GM19099 (cell line): ENCODE measurements around the gene WNT11.
A peak's percentile ranks its signal among the peaks of the same experiment; 100 is the strongest.

Source experiments
- POLR2A ChIP-seq: IDR thresholded peaks from 3 replicates; pipeline ENCODE4 v1.6.1; 2011; ENCODE audit warnings: low read depth; ENCODE audit not compliant: insufficient read length; ENCODE audit errors: extremely low read depth

Gene WNT11

DNA sequence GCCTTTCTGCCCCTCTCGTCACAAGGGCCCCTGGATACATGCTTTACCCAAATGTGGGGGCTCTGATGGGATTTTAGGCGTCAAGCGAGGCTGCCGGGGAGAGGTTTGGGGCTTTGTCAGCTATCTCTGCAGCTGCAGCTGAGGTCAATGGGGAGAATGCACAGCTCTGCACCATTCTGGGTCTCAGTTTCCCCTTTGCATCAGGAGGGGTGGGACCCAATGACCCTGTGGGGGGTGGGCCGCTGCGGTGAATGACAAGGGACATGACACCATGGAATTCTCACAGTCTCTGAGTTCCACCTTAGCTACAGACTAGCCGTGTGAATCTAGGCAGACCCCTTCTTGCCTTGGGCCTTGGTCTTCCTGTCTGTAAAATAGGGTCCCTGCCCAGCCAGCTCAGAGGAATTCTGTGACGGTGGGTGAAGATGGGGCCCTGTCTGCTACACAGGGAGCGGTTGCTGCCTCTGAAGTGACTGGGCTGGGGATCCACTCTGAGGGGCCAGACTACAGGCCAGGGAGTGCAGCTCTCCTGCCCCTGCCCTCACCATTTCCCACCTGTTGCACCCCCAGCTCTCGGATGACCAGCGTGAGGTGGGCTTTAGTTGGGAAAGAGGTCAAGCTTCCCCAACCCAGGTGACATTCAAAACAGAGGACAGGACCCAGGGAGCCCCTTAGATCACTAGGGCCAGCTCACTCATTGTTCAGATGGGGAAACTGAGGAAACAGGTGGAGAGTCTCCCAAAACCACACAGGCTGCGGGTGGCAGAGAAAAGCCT lies 35.9 kb upstream of the WNT11 start:
- no peak for TF ChIP-seq POLR2A

DNA sequence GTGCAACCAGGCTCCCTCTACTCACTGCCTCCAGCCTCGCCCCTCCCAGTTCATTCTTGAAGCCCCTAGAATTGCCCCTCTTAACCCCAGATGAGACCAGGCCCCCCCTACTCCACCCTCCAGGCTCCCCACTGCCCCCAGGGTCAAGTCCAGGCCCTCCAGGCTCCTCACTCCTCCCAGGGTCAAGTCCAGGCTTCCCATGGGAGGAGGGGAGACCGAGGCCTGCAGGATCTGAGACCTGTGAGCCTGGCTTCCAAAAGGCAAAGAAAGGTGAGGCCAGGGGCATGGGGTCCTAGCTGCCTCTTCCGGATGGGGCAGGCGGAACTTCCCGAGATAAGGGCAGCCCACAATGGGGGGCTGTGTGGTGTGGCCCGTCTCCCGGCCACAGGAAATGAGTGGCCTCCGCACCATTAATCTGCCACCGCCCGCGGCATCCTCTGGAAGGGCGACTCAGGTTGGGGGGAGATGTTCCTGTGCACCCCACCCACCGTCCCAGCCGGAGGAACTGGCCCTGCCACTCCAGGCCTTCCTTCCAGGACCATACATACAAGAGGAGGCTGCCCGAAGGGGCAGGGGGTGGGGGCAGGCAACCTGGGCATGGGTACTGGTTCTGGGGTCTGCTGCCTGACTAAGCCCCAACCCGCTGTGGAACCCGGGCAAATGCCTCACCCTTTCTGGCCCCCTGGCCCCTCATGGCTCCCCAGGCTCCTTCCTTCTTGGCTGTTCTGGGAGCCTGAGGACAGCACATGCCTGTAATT lies 35.1 kb upstream of the WNT11 start:
- TF ChIP-seq POLR2A: no peak

DNA sequence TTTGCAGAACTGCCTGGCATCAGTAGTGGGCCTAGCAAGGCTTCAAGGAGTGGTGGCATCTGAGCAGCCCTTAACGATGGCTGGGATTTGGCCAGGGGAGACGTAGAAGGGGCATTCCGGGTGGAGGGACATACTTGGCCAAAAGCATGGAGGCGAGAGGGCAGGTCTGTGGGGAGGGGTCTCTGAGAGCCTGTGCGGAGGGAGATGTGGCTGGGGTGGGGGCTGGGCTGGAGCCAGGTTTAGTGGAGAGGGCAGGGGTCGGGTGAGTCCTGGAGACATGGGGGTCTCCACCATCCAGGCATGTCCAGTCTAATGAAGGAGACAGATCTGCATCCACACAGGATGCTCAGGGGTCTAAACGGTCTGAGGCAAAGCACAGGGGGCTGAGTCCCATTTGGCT lies 34.4 kb upstream of the WNT11 start:
- TF ChIP-seq POLR2A: no peak

DNA sequence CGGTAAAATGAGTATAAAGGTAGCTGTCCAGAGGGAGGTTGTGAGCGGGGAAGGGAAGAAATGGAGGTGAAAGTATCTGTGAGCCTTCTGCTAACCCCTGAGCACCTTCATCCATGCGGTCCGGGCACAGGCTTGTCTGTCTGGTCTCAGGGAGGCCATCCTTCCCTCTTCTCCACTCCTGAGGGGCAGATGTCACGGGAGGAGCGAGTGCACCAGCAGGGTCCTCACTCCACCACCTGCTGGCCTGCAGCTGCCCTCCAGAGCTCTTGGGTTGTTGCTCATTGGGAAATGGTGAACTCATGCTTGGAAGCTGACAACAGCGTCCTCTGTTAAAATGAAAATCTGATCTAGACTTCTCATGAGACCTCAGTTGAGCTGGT lies 33.8 kb upstream of the WNT11 start:
- no peak for TF ChIP-seq POLR2A

DNA sequence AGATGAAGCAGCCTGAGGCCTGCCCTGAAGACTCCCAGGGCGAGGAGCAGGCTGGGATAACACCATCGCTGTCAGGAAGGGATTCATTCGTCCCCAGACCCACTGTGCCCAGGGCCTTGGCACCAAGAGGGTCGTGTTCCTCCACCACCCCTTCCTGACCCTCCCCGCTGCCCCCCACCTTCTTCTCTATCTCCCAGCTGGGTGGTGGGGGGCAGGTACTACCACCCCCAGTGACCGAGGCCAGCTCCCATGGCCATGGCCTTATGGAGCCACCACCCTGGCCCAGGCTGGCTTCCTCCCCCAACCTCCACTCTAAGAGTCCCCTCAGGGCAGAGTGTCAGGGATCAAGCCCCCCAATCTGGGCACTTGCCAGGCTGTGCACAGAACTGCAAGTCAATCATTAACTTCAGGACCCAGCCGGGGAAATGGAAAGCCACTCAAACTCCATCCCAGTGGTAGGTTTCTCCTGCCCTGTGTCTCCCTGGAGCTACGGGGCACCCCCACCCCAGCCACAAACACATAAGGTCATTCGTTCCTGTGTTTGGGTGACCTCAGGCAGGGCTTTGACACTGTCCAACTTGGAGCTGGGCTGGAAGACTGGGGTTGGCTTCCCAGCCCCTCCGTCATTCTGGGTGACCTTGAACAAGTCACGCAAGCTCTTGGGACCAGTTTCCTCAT lies 33.3 kb upstream of the WNT11 start:
- TF ChIP-seq POLR2A: no peak

DNA sequence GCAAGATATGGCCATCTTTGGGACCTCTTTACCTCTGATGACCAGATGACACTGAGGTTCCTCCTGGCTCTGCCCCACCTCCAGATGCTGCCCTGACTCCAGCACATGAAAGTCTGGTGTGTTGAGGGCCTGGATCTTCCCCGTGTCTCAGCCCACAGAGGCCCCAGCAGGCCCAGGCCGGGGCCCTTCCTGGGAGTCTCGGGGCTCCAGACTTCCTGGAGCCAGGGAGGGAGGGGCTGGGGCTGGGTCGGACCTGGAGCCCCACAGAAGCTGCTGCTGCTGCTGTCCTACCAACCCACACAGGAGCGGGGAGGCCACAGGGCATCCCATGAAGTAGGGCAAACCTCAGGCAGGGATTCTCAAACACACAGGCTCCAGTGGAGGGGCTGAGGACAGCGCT lies 32.2 kb upstream of the WNT11 start:
- TF ChIP-seq POLR2A: no peak

DNA sequence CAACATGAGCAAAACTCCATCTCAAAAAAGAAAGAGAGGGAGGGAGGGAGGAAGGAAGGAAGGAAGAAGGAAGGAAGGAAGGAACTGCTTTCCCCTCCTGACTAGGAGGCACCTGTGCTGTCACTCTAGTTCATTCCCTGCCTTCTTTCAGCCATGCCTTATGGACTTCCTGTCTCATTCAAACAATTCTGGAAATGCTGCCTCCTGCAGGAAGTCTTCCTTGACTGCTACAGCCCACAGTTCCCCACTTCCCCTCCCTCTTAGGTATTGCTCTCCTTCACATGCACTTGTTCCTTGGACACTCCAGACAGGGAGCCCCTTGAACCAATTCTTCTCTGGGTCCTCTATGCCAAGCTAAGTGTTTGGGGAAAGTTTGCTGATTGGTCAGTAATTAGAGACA lies 31.6 kb upstream of the WNT11 start:
- no peak for TF ChIP-seq POLR2A

DNA sequence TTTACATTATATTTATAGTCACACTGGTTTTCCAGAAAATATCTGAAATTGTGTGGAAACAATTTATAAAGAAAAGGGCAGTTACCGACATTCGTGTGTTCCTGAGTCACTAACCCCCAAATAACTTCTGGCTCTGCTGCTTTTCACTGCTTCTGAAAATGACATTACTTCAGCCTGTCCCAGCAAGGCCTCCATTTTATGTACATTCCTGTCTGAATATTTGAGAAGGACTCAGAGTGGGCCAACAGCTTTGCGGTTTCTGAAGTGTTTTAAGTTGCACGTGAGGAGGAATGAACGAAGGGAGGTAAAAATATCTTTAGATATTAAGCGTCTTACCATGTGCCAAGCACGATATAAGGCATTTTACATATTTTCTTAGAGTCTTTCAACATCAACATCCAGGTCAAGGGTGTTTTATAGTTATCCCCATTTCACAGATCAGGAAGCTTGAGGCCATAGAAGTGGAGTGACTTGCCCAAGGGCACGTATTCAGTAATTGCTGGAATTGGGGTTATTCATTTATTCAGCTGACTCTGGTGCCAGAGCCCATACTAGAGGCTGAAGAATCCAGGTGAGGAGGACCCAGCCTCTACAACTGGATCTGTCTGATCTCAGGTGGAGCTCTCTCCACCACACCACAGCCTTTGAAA lies 30.8 kb upstream of the WNT11 start:
- TF ChIP-seq POLR2A: no peak

DNA sequence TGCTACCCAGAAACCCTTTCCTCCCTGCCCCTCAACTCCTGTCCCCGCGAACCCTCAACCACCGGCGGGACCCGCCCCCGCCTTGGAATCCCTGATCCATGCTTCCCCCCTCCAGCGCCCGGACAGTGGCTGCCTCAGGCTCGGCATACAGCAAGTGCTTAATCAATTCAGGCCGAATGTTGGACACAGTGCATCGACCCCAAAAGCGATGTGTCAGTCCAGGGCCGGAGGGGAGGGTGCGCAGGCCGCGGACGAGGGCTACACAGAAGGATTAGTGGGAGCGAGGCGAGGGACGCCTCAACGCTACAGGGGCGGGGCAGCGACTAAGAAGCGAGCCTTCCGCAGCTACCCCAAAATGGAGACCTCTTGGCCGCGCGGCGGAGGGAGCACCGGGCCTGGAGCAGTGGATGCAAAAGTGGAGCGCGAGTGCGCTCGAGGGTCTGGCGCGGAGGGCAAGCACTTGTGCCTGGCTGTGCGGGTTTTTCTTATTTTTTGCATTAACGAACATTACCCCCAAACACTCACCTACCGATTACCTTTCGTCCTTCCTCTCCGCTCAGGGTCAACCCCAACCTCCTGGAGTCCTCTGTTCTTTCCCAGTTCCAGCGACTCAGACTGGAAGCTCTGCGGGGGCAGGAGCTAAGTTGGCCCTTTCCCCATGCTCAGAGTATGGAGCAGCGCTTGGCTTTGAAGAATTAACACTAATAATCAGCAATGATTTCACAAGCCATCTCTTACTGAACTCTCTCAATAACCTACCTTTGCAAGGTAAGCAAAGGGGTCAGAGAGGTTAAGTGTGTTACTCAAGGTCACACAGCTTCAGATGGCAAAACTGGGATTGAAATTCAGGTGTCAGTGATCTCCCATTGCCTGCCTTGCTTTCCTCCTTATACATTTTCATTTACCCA lies 30.0 kb upstream of the WNT11 start:
- no peak for TF ChIP-seq POLR2A

DNA sequence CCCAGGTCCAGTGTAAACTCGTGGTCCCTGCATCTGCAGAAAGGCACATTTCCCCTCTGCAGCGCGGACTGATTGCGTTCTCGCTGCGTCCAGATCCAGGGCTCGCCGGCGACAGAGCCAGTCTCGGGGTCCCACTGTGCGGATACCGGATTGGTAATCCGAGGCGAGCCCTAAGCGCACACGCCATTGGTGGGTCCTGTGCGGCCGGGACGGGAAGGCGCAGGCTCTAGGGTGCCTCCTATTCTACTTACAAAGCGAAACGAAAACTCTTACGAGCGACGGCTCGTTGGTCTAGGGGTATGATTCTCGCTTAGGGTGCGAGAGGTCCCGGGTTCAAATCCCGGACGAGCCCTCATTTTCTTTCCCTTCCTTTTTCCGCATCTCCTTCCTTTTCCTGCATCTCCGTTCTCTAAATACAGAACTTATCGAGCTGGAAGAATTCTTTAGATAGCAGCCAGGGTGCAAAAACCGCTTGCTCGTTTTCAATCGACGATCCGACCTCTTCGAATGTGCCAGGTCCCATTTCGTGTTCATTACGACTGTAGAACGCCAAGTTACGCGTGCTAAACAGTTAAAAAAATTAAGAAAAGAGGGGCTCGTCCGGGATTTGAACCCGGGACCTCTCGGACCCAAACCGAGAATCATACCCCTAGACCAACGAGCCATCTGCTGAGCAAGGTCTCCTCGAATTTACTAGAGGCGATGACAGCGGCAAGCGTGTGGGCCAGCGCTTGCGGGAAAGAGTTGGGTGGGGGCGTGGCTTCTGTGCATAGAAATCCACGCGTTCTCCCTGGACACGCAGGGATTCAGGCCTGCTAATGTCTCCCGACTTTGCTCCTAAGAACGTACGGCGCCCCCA lies 29.2 kb upstream of the WNT11 start:
- TF ChIP-seq POLR2A: peak; percentile 72

DNA sequence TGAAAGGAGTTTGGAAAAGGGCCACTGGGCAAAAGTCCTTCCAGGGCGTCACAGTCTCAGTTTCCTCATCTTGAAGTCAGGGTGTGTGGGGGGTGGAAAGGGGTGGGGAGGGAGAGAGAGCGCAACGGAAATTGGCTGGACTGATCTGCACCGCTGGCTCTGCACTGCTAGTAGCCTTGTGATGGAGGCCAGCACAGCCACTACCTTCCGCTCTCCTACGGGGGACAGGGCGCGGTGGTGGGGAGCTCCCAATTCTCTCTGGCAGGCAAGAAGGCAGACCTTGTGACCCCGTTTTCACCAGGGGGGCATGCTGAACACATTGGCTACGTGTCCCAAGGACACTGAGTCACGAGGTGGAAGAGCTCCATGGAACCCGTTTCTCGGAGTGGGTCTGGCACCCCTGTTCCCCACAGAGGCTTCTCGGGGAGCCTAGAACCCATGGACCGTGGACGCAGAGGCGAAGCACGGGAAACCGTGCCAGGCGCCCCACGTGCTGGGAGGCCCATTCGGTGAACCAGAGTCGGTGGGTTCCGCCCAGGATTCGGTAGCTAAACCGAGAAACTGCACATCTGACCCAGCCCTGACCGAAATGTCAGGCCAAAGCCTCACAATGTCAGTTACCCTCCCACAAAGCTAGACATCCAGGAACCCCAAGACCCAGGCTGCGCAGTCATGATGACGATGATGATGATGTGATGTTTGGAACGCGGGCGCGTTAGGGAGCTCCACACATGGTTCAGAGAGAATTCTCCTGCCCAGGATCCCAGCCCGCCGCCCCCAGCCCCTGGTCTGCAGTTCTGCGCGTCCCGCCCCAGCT lies 28.3 kb upstream of the WNT11 start:
- TF ChIP-seq POLR2A: peak; percentile 51

DNA sequence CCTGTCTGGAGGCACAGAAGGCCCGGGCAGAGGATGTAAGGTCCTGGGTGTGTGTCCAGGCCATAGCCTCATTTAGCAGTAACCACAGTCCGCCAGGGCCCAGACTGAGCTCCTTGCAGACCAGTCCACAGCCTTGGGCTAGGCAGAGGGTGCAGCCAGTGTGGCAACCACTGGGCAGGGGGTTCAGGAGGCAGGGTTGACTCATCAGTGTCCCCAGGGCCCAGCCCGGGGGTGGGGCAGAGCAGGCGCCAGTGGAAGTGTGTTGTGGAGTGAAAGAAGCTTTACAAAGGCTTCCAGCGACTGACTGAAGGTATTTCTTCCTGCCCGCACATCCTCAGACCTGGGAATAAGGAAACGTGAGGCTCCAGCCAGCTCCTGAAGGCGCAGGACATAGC lies 27.7 kb upstream of the WNT11 start:
- no peak for TF ChIP-seq POLR2A

DNA sequence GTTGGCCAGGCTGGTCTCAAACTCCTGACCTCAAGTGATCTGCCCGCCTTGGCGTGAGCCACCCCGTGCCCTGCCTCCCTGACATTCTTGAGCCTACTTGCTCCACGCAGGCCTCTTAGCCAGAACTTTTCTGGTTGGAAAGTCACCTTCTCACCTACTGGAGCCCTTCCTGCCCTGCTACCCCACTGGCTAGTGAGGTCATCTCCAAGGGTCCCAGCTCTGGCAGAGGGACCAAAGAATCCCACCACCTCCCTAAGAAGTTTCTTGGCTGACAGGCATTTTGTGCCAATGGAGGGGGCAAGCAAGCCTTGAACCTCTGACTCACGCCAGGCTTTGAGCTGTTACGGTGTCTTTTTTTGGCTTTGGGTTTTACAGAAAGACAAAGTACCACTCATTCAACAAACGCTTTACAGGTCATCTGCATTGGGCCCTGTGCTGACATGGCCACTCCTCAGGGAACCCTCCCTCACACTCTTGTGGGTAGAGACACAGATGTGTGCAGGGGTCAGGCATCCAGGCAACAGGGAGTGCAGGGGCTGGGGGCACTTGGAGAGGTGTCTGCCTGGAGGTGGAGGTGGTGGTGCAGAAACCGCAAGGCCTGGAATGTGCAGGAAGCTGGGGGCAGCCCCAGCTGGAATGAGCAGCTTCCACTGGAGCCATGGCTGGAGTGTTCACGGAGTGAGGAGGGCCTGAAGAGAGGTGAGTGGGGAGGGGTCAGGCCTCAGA lies 27.1 kb upstream of the WNT11 start:
- no peak for TF ChIP-seq POLR2A
